ENCODE results near the gene SLFN14.
"Not testable (repeated sequence)": the region's sequence is repeated elsewhere in the genome, so short reads cannot be mapped to it uniquely, and the experiment has no call there.

The SLFN14 gene

DNA sequence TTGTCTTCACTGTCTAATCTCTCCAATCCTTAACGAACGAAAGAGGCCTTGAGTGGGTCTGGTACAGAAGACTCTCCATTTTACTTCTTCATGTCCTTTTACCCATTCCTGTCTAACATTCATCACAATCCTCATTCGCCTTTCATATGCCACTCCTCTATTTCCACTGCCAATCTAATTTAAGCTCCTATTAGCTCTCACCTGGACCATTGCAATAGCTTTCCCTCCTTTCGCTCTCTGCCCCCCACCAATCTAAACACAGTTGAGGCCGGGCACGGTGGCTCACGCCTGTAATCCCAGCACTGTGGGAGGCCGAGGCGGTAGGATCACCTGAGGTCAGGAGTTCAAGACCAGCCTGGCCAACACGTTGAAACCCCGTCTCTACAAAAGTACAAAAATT is 6.3 kb upstream of the SLFN14 start (continued):
- no peak for TF ChIP-seq ISL1 (CRISPR knock-in tag; IDR thresholded peaks at IDR 0.05)
- no peak for TF ChIP-seq OSR1 (CRISPR knock-in tag; IDR thresholded peaks at IDR 0.05)

DNA sequence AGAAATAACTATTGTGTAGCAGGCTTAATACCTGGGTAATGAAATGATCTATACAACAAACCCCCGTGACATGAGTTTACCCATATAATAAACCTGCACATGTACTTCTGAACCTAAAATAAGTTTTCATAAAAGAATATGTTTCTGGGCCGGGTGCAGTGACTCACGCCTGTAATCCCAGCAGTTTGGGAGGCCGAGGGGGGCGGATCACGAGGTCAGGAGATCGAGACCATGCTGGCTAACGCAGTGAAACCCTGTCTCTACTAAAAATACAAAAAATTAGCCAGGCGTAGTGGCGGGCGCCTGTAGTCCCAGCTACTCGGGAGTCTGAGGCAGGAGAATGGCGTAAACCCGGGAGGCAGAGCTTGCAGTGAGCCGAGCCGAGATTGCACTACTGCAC is 2.6 kb upstream of the SLFN14 start:
- not testable (repeated sequence) for ATAC-seq

DNA sequence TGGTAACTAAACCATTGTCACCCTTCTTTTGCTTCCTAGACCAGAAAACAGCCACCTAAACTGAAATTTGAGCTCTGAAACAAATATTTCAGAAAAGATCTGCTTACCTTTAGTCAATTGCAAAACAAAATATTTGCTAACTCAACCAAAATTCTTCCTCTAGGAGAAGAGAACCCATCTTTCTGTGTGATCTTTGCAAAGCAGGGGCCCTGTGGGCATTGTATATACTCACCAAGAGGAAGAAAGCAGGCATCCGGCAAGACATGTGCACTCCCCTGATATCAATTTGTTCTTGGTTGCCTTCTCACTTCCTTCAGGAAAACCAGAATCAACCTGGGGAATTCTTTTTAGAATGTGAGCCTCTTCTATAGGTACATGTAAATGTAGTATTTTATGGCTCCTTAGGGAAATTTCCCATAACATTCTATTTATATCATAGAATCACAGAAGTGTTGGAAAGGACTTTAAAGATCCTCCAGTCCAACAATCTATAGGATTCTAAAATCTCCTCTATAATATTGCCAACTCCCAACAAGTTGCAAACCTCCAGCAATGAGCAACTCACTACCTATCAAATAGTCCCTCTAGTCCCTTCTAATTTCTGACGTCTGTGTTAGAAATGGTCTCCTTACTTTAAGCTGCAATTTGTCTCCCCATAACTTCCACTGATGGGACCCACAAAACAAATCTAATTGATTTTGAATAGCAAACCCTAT is 966 bp downstream of the SLFN14 start:
- TF ChIP-seq PPARA (CRISPR knock-in tag; IDR thresholded peaks at IDR 0.05; ENCODE audit: borderline replicate concordance) (no peak), BACH2 (CRISPR knock-in tag; IDR thresholded peaks at IDR 0.05; ENCODE audit: borderline replicate concordance) (no peak), TOX (CRISPR knock-in tag; IDR thresholded peaks at IDR 0.05; ENCODE audit: borderline replicate concordance) (no peak), ZNF70 (CRISPR knock-in tag; IDR thresholded peaks at IDR 0.05) (no peak), SNAI2 (CRISPR knock-in tag; IDR thresholded peaks at IDR 0.05) (no peak), CSDC2 (CRISPR knock-in tag; IDR thresholded peaks at IDR 0.05) (no peak), ZC3H10 (CRISPR knock-in tag; IDR thresholded peaks at IDR 0.05) (no peak), RARB (CRISPR knock-in tag; IDR thresholded peaks at IDR 0.05) (no peak)
- TF ChIP-seq, protein P1, sequence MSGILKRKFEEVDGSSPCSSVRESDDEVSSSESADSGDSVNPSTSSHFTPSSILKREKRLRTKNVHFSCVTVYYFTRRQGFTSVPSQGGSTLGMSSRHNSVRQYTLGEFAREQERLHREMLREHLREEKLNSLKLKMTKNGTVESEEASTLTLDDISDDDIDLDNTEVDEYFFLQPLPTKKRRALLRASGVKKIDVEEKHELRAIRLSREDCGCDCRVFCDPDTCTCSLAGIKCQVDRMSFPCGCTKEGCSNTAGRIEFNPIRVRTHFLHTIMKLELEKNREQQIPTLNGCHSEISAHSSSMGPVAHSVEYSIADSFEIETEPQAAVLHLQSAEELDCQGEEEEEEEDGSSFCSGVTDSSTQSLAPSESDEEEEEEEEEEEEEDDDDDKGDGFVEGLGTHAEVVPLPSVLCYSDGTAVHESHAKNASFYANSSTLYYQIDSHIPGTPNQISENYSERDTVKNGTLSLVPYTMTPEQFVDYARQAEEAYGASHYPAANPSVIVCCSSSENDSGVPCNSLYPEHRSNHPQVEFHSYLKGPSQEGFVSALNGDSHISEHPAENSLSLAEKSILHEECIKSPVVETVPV (CRISPR knock-in tag; IDR thresholded peaks at IDR 0.05), result no peak
- TF ChIP-seq, protein P2, sequence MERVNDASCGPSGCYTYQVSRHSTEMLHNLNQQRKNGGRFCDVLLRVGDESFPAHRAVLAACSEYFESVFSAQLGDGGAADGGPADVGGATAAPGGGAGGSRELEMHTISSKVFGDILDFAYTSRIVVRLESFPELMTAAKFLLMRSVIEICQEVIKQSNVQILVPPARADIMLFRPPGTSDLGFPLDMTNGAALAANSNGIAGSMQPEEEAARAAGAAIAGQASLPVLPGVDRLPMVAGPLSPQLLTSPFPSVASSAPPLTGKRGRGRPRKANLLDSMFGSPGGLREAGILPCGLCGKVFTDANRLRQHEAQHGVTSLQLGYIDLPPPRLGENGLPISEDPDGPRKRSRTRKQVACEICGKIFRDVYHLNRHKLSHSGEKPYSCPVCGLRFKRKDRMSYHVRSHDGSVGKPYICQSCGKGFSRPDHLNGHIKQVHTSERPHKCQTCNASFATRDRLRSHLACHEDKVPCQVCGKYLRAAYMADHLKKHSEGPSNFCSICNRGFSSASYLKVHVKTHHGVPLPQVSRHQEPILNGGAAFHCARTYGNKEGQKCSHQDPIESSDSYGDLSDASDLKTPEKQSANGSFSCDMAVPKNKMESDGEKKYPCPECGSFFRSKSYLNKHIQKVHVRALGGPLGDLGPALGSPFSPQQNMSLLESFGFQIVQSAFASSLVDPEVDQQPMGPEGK (CRISPR knock-in tag; IDR thresholded peaks at IDR 0.05; ENCODE audit: borderline replicate concordance), result no peak
- no peak for ATAC-seq

DNA sequence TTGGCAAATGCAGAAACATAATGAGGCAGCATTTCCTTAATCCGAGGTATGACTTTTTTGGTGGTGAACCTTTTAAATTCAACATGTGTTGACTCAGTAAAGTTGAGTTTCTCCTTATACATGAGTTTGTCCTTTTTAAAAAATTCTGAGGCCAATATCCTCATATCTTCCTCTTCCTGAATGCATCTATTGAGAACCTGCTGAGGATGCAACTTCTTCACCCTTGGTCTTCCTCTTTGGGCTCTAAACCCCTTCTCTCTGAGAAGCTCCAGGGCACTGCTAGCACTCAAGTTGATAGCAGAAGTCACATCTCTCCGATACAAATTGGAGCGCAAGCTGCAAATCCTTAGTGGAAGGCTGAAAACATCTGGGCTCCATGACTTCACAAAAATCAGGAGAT is 3.3 kb downstream of the SLFN14 start:
- no peak for ATAC-seq

DNA sequence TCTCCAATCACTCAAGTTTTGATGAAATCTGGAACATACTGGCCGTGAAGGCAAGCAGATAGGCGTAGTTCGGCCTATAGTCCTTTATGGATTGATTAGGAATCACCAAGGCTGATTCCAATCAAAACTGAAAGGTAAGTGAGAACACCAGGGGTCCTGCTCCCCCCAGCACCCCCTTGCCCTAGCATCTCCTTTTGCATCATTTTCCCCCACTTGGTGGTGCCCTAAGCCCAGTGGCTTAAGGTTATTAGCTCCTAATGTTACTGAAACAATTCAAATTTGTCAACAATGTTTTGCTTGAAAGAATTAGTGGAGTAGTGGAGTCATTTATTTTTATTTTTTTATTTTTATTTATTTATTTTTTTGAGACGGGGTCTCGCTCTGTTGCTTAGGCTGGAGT is 4.9 kb downstream of the SLFN14 start:
- peak; percentile 70 for ATAC-seq
- TF ChIP-seq ZFP3 (CRISPR knock-in tag; IDR thresholded peaks at IDR 0.05) (no peak), SNAI2 (CRISPR knock-in tag; IDR thresholded peaks at IDR 0.05) (no peak), ZNF565 (CRISPR knock-in tag; conservative IDR thresholded peaks at IDR 0.05; ENCODE audit: low read depth) (no peak), OSR1 (CRISPR knock-in tag; IDR thresholded peaks at IDR 0.05) (no peak)

More for the DNA sequence above, 3.3 kb downstream of the SLFN14 start:
- TF ChIP-seq PPARA (CRISPR knock-in tag; IDR thresholded peaks at IDR 0.05; ENCODE audit: borderline replicate concordance) (no peak), ZNF70 (CRISPR knock-in tag; IDR thresholded peaks at IDR 0.05) (no peak), GLIS3 (CRISPR knock-in tag; IDR thresholded peaks at IDR 0.05) (no peak), ZC3H10 (CRISPR knock-in tag; IDR thresholded peaks at IDR 0.05) (no peak)
- TF ChIP-seq, protein P3, sequence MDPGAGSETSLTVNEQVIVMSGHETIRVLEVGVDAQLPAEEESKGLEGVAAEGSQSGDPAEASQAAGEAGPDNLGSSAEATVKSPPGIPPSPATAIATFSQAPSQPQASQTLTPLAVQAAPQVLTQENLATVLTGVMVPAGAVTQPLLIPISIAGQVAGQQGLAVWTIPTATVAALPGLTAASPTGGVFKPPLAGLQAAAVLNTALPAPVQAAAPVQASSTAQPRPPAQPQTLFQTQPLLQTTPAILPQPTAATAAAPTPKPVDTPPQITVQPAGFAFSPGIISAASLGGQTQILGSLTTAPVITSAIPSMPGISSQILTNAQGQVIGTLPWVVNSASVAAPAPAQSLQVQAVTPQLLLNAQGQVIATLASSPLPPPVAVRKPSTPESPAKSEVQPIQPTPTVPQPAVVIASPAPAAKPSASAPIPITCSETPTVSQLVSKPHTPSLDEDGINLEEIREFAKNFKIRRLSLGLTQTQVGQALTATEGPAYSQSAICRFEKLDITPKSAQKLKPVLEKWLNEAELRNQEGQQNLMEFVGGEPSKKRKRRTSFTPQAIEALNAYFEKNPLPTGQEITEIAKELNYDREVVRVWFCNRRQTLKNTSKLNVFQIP (CRISPR knock-in tag; IDR thresholded peaks at IDR 0.05; ENCODE audit: borderline replicate concordance, low read depth), result no peak

DNA sequence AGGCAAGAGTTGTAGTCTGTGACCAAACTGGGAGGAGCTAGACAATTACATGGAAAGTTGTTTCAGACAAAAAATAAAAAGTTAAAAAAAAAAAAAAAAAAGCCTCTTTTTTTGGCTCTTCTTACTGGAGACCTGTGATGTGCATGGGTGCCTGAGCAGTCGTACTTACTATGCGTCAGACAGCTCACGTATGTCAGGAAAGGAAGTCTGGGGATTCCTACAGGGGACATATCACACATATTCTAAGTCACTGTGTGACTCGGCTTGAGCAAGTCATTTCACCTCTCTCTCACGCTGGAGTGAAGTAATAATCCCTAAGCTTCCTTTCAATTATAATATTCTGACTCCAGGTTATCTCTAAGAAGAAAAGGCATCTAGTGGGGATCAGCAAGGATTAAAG is 6.0 kb downstream of the SLFN14 start:
- no peak for ATAC-seq
- TF ChIP-seq, protein P4, sequence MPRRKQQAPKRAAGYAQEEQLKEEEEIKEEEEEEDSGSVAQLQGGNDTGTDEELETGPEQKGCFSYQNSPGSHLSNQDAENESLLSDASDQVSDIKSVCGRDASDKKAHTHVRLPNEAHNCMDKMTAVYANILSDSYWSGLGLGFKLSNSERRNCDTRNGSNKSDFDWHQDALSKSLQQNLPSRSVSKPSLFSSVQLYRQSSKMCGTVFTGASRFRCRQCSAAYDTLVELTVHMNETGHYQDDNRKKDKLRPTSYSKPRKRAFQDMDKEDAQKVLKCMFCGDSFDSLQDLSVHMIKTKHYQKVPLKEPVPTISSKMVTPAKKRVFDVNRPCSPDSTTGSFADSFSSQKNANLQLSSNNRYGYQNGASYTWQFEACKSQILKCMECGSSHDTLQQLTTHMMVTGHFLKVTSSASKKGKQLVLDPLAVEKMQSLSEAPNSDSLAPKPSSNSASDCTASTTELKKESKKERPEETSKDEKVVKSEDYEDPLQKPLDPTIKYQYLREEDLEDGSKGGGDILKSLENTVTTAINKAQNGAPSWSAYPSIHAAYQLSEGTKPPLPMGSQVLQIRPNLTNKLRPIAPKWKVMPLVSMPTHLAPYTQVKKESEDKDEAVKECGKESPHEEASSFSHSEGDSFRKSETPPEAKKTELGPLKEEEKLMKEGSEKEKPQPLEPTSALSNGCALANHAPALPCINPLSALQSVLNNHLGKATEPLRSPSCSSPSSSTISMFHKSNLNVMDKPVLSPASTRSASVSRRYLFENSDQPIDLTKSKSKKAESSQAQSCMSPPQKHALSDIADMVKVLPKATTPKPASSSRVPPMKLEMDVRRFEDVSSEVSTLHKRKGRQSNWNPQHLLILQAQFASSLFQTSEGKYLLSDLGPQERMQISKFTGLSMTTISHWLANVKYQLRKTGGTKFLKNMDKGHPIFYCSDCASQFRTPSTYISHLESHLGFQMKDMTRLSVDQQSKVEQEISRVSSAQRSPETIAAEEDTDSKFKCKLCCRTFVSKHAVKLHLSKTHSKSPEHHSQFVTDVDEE (CRISPR knock-in tag; IDR thresholded peaks at IDR 0.05), result no peak
